Activated naive CD4-positive, alpha-beta T cell treated with anti-CD3 and anti-CD28 coated beads for 36 hours (primary cell): ENCODE data around the gene CGB8. TPM values are rescaled to one million over a fixed set of nuclear protein-coding genes. Genes with fewer than 3 reads are reported as not detected.
"Not testable (repeated sequence)": the region's sequence is repeated elsewhere in the genome, so short reads cannot be mapped to it uniquely, and the experiment has no call there.

ENCODE experiments used
- CTCF ChIA-PET: fragments of 350-600 bp; sonication (Branson Sonifier 250); formaldehyde crosslinking; loops from one replicate; lab custom pipeline; 2021; ENCODE audit warnings: antibody characterized with exemption; lab: Charles Lee
- DNase-seq: peaks from one replicate; pipeline ENCODE4 v3.0.0-alpha.2; 2020
- H3K27ac Mint-ChIP-seq: one replicate; pipeline ENCODE4 v1.8.0; 2021; ENCODE audit warnings: mild to moderate bottlenecking, mixed read lengths
- H3K27me3 Mint-ChIP-seq: one replicate; pipeline ENCODE4 v1.8.0; 2021; ENCODE audit warnings: low read depth, mixed read lengths
- H3K36me3 Mint-ChIP-seq: one replicate; pipeline ENCODE4 v1.8.0; 2021; ENCODE audit warnings: low read depth, mixed read lengths
- H3K4me1 Mint-ChIP-seq: one replicate; pipeline ENCODE4 v1.8.0; 2021; ENCODE audit warnings: low read depth, mixed read lengths
- H3K4me3 Mint-ChIP-seq: one replicate; pipeline ENCODE4 v1.8.0; 2021; ENCODE audit warnings: mild to moderate bottlenecking, moderate library complexity, mixed read lengths
- H3K9me3 Mint-ChIP-seq: one replicate; pipeline ENCODE4 v1.8.0; 2021; ENCODE audit warnings: mixed read lengths
- intact Hi-C: fragments of 100-400 bp; cut with micrococcal nuclease; formaldehyde crosslinking; loops from one replicate; pipeline ENCODE4 v1.15.1; 2023
- total RNA-seq, 2 experiments: library from RNA; stranded (reverse); gene quantifications; one replicate each; pipeline ENCODE4 v1.2.3, GENCODE V29; 2021

Gene CGB8
- total RNA-seq, 2 experiments from 2014 or later = not detected

DNA sequence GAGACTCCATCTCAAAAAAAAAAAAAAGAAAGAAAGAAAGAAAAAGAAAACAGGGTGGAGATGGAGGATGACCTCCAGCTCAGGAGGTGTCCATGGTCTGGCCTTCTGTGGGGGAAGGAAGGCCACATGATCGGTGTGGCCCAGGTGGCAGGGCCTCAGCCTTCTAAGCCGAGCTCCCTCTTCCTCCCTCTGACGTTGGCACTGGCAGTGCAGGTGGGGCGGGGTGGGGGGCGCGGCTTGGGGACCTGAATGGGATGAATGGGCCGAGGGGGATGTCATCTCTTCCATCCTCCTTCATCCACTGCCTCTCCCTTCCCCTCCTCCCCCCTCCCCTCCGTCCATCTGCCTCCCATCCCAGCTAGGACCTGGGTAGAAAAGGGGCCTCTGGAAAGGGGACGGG, 9.2 kb downstream of the CGB8 start:
- H3K27ac Mint-ChIP-seq, H3K36me3 Mint-ChIP-seq, intact Hi-C loops, CTCF ChIA-PET, H3K27me3 Mint-ChIP-seq, H3K9me3 Mint-ChIP-seq, H3K4me3 Mint-ChIP-seq, H3K4me1 Mint-ChIP-seq, DNase-seq: not testable (repeated sequence)

DNA sequence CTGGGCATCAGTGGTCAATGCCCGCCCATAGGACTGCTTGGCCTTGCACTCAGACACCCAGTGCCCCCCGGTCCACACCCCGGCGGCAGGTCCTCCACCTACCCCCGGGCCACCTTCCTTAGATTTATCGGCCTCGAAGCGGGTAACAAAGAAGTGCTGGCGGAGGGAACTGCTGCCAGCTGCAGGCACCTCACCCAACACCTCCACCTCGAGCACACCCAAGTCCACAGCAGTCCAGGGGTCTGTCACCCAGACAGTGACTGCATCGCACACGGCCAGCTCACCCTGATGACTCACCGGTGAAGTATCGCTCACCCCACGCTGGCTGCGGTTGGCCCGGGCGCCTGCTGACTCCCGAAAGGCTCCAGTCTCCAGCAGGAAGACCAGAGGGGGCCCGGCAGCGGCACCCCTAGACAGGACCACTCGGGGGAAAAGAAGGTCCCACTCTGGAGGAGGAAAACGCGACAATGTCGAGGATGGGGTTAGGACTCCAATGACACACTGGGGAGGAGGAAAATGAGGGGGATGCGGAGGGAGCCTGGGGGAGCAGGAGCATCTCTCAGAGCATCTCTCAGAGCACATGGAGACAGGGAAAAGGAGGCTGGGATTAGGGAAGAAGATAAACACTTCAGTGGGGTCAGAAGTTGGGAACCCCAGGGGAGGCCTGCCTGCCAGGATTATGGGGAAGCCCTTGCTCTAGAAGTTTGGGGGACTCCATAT, 10.2 kb downstream of the CGB8 start:
- CTCF ChIA-PET, H3K4me1 Mint-ChIP-seq, intact Hi-C loops, H3K27ac Mint-ChIP-seq, H3K27me3 Mint-ChIP-seq, H3K9me3 Mint-ChIP-seq, H3K36me3 Mint-ChIP-seq, DNase-seq, H3K4me3 Mint-ChIP-seq: not testable (repeated sequence)

- H3K4me1 Mint-ChIP-seq, H3K4me3 Mint-ChIP-seq, intact Hi-C loops, H3K36me3 Mint-ChIP-seq, DNase-seq, H3K27me3 Mint-ChIP-seq, H3K9me3 Mint-ChIP-seq, H3K27ac Mint-ChIP-seq: not testable (repeated sequence)
- CTCF ChIA-PET = interaction anchor here (0.6 kb wide), 1 partner anchor 105 kb away, joined by 4 read pairs; no protein-coding TSS in a partner anchor
Observed at GRCh38 chr19:49038111-49038510, 10.8 kb downstream of the CGB8 start.

- CTCF ChIA-PET, H3K36me3 Mint-ChIP-seq, H3K9me3 Mint-ChIP-seq, H3K4me1 Mint-ChIP-seq, H3K27ac Mint-ChIP-seq, H3K4me3 Mint-ChIP-seq, intact Hi-C loops, H3K27me3 Mint-ChIP-seq: not testable (repeated sequence)
- DNase-seq = peak; percentile 66
Observed at GRCh38 chr19:49036815-49037214, 12.1 kb downstream of the CGB8 start, which contains the start of gene CGB1. TSS of gene CGB1 (minus strand) at chr19:49036895. CDS start at chr19:49036711, 184 bp downstream.

GRCh38 chr19:49031642-49032301, 17.1 kb downstream of the CGB8 start, which contains the start of gene CGB2:
TSS of gene CGB2 (plus strand) at chr19:49031890. CDS start at chr19:49032096, 206 bp downstream.
- peak within 1 kb of the TSS; percentile 7 for H3K4me3 Mint-ChIP-seq
- H3K4me1 Mint-ChIP-seq, H3K36me3 Mint-ChIP-seq, H3K27me3 Mint-ChIP-seq, H3K9me3 Mint-ChIP-seq: not testable (repeated sequence)
- CTCF ChIA-PET = interaction anchor here (0.6 to 1.2 kb wide), 4 partner anchors 13 to 38 kb away, joined by 3 to 6 read pairs (median 3); partner anchors contain the start of gene RUVBL2
- peak; percentile 81 for DNase-seq
- intact Hi-C loops = loop anchor here (1.0 kb wide), 1 partner anchor 38 kb away; the partner anchor contains the start of genes GYS1 and RUVBL2
- peak within 1 kb of the TSS; percentile 17 for H3K27ac Mint-ChIP-seq

DNA sequence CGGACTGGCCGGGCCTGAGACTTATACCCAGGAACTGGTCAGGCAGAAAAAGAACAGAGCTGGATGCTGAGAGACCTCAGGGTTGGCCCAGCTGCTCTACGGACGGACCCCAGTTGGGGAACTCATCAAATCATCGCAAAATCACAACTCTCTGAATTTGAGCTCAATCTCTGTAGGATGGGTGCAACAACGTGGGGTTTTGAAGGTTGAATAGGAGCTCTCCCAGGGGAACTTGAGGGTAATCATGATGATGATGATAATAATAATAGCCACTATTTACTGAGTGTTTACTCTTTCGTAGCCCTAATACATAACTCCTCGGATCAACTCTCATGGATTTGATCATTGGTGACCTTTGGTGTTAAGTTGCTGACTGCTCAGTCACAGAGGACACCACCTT, 18.6 kb downstream of the CGB8 start:
- H3K4me1 Mint-ChIP-seq, H3K27ac Mint-ChIP-seq, intact Hi-C loops, H3K9me3 Mint-ChIP-seq, H3K4me3 Mint-ChIP-seq, H3K27me3 Mint-ChIP-seq, DNase-seq, CTCF ChIA-PET, H3K36me3 Mint-ChIP-seq: not testable (repeated sequence)

- DNase-seq, H3K36me3 Mint-ChIP-seq, intact Hi-C loops, H3K27ac Mint-ChIP-seq, H3K4me1 Mint-ChIP-seq, H3K4me3 Mint-ChIP-seq, H3K9me3 Mint-ChIP-seq, CTCF ChIA-PET, H3K27me3 Mint-ChIP-seq: not testable (repeated sequence)
Observed at GRCh38 chr19:49029749-49030148, 19.2 kb downstream of the CGB8 start.

- DNase-seq, intact Hi-C loops, CTCF ChIA-PET, H3K27me3 Mint-ChIP-seq, H3K27ac Mint-ChIP-seq, H3K4me1 Mint-ChIP-seq, H3K4me3 Mint-ChIP-seq, H3K36me3 Mint-ChIP-seq, H3K9me3 Mint-ChIP-seq: not testable (repeated sequence)
Observed at GRCh38 chr19:49028686-49029085, 20.2 kb downstream of the CGB8 start.

- H3K4me1 Mint-ChIP-seq, H3K27ac Mint-ChIP-seq, CTCF ChIA-PET, intact Hi-C loops, DNase-seq, H3K9me3 Mint-ChIP-seq, H3K4me3 Mint-ChIP-seq, H3K36me3 Mint-ChIP-seq, H3K27me3 Mint-ChIP-seq: not testable (repeated sequence)
Observed at GRCh38 chr19:49025599-49025998, 23.3 kb downstream of the CGB8 start.

DNA sequence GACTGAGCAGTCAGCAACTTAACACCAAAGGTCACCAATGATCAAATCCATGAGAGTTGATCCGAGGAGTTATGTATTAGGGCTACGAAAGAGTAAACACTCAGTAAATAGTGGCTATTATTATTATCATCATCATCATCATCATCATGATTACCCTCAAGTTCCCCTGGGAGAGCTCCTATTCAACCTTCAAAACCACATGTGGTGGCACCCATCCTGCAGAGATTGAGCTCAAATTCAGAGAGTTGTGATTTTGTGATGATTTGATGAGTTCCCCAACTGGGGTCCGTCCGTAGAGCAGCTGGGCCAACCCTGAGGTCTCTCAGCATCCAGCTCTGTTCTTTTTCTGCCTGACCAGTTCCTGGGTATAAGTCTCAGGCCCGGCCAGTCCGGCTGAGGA, 23.8 kb downstream of the CGB8 start:
- H3K4me3 Mint-ChIP-seq, H3K9me3 Mint-ChIP-seq, H3K36me3 Mint-ChIP-seq, H3K27me3 Mint-ChIP-seq, intact Hi-C loops, H3K27ac Mint-ChIP-seq, H3K4me1 Mint-ChIP-seq, DNase-seq, CTCF ChIA-PET: not testable (repeated sequence)

DNA sequence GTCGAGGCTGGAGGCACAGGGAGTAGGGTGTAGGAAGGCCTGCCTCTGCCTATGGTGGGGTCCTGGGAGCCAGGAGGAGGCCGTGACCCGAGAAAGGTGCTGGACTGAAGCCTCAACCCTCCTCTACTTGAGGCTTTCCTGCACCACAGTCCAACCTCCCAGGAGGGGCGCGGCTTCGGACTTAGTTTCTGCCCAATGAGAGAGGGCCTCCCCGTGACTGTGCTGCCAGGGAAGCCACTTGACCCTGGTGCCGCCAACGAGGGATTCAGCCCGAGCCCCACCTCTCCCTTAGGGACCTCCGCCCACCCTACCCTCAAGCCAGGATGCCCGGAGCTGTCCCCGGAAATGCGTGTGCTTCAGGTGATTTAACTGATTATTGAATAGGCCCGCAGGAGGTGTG, 24.7 kb downstream of the CGB8 start, which contains the start of gene CGB3:
TSS of gene CGB3 (minus strand) at position 101 of the 400 bp plus-strand sequence. CDS start 362 bp downstream, outside the sequence.
- intact Hi-C loops, H3K4me3 Mint-ChIP-seq: not testable (repeated sequence)

DNA sequence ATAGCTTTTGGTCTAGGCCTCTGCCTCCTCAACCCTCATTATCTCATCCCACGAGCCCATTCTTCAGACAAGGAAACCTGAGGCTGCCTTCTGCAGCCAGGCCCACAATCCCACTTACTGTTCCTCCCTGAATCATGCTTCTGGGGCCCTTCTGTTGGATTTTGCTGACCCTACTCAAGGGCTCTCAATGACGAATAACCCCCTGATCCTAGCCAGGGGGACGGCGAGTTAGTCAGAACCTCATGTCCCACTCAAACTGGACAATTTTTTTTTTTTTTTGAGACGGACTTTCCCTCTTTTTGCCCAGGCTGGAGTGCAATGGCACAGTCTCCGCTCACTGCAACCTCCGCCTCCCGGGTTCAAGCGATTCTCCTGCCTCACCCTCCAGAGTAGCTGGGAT, 26.8 kb downstream of the CGB8 start:
- CTCF ChIA-PET = interaction anchor here (0.6 to 0.7 kb wide), 3 partner anchors 22 to 91 kb away, joined by 3 to 4 read pairs (median 4); no protein-coding TSS in a partner anchor
- Mint-ChIP-seq H3K4me1 (peaks cover 25% of the 10 kb centered on the region), H3K27ac (no peak overlapping the region), H3K4me3 (no peak overlapping the region), H3K27me3 (peaks cover 8% of the 10 kb centered on the region), H3K36me3 (no peaks in the 10 kb centered on the region), H3K9me3 (no peaks in the 10 kb centered on the region)
- no peak for DNase-seq
- intact Hi-C loops = no loop called here

More for the DNA sequence above, 24.7 kb downstream of the CGB8 start, which contains the start of gene CGB3:
- H3K36me3 Mint-ChIP-seq, DNase-seq, H3K27ac Mint-ChIP-seq, H3K27me3 Mint-ChIP-seq, CTCF ChIA-PET, H3K9me3 Mint-ChIP-seq: not testable (repeated sequence)
- H3K4me1 Mint-ChIP-seq = peaks cover 11% of the 10 kb centered on the region
